PC-9 (cell line): ENCODE data around the gene KIAA1143. TPM values are rescaled to one million over a fixed set of nuclear protein-coding genes. Genes with fewer than 3 reads are reported as not detected.

Experiments used
- BruUV-seq: library from RNA; stranded (reverse); fragments of 400-500 nt; replicated peaks from 2 replicates; lab custom pipeline; 2021; lab: Mats Ljungman, UMichigan
- CTCF ChIA-PET: fragments of 300-600 bp; sonication (Branson Sonifier 250); formaldehyde crosslinking; loops from one replicate; lab custom pipeline; 2022; ENCODE audit warnings: antibody characterized with exemption; lab: Charles Lee
- POLR2A ChIA-PET: fragments of 300-600 bp; sonication (Branson Sonifier 250); formaldehyde crosslinking; loops from one replicate; lab custom pipeline; 2022; ENCODE audit warnings: antibody characterized with exemption; ENCODE audit not compliant: unreplicated experiment; lab: Charles Lee
- DNase-seq, 2 experiments: peaks; one replicate each; pipeline versions ENCODE4 v3.0.0 to v3.0.0-alpha.2; 2015 to 2022; ENCODE audit warnings: mixed read lengths in 1 of 2
- H2AFZ ChIP-seq: fragments of 200-600 bp; sonication (generic); 2 replicates; pipeline ENCODE4 v1.8.1; 2017; ENCODE audit warnings: antibody characterized with exemption
- H3F3A ChIP-seq: fragments of 200-600 bp; sonication (generic); 2 replicates; pipeline ENCODE4 v1.8.1; 2017; ENCODE audit warnings: antibody characterized with exemption, mild to moderate bottlenecking, low read depth; ENCODE audit not compliant: insufficient read depth
- H3K27ac ChIP-seq: fragments of 200-600 bp; sonication (generic); 2 replicates; pipeline ENCODE4 v1.6.1; 2016; ENCODE audit warnings: mixed run types
- H3K27me3 ChIP-seq: fragments of 200-600 bp; sonication (generic); 2 replicates; pipeline ENCODE4 v1.6.1; 2016; ENCODE audit warnings: low read depth, mixed run types; ENCODE audit not compliant: insufficient read depth
- H3K36me3 ChIP-seq: fragments of 200-600 bp; sonication (generic); 2 replicates; pipeline ENCODE4 v1.6.1; 2016; ENCODE audit warnings: low read depth, mixed run types
- H3K4me1 ChIP-seq: fragments of 200-600 bp; sonication (generic); replicated peaks from 2 replicates; pipeline ENCODE4 v1.6.1; 2016; ENCODE audit warnings: mixed run types; ENCODE audit not compliant: insufficient read depth
- H3K4me2 ChIP-seq: fragments of 200-600 bp; sonication (generic); 2 replicates; pipeline ENCODE4 v1.6.1; 2017; ENCODE audit warnings: mixed run types
- H3K4me3 ChIP-seq: fragments of 200-600 bp; sonication (generic); 2 replicates; pipeline ENCODE4 v1.6.1; 2016; ENCODE audit warnings: mixed run types
- H3K79me2 ChIP-seq: fragments of 200-600 bp; sonication (generic); 2 replicates; pipeline ENCODE4 v1.6.1; 2017; ENCODE audit warnings: low read depth, mixed run types
- H3K9me2 ChIP-seq: fragments of 200-600 bp; sonication (generic); 2 replicates; pipeline ENCODE4 v1.8.1; 2017; ENCODE audit warnings: mild to moderate bottlenecking; ENCODE audit not compliant: insufficient read depth
- H3K9me3 ChIP-seq: fragments of 200-600 bp; sonication (generic); 2 replicates; pipeline ENCODE4 v1.8.1; 2016; ENCODE audit warnings: low read depth; ENCODE audit not compliant: insufficient read depth
- H4K20me1 ChIP-seq: fragments of 200-600 bp; sonication (generic); 2 replicates; pipeline ENCODE4 v1.8.1; 2017; ENCODE audit not compliant: insufficient read depth
- CTCF ChIP-seq: fragments of 200-600 bp; sonication (generic); conservative IDR thresholded peaks from 2 replicates; pipeline ENCODE4 v1.6.1; 2017; ENCODE audit warnings: mixed run types, antibody characterized with exemption, mild to moderate bottlenecking, moderate library complexity
- EZH2 ChIP-seq: fragments of 200-600 bp; sonication (generic); IDR thresholded peaks from 2 replicates; pipeline ENCODE4 v1.8.0; 2017; ENCODE audit warnings: antibody characterized with exemption, low read depth
- intact Hi-C: fragments of 100-400 bp; cut with micrococcal nuclease; formaldehyde crosslinking; loops from one replicate; pipeline ENCODE4 v1.10.0; 2022; ENCODE audit not compliant: unreplicated experiment
- total RNA-seq: library from RNA; stranded (reverse); gene quantifications from 2 replicates; pipeline ENCODE4 v1.2.3, GENCODE V29; 2021

Gene KIAA1143
- total RNA-seq, 1 experiment from 2014 or later = 34.4 TPM

DNA sequence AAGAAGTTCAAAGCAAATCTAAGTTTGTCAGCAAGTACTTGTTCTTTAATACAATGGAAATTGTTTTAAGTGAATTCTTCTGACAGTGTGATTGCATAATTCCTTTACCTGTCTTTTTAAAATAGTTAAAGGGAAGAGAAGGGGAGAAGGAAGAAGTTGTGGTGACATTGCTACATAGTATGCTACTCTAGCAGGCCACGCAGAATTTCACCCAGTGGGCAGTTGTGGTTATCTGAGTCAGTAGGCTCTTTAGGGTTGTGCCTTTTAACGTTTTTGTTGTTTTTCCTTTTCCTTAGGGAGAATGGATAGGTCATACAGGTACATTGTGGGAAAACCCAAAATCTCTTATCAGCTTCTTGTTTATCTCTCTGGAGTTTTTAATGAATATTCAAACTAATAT lies 40.6 kb upstream of the KIAA1143 start:
- no peaks in the 10 kb centered on the region for H3K4me1 ChIP-seq
- no peak overlapping the region for H3K27ac ChIP-seq
- no peaks in the 10 kb centered on the region for H3F3A ChIP-seq
- no peaks in the 10 kb centered on the region for H3K9me3 ChIP-seq
- POLR2A ChIA-PET = no interaction called here
- H4K20me1 ChIP-seq = no peaks in the 10 kb centered on the region
- no peak for DNase-seq
- CTCF ChIA-PET = no interaction called here
- H2AFZ ChIP-seq = no peak overlapping the region
- H3K4me3 ChIP-seq = no peak overlapping the region
- no peaks in the 10 kb centered on the region for H3K27me3 ChIP-seq
- H3K9me2 ChIP-seq = no peaks in the 10 kb centered on the region
- no peak overlapping the region for H3K4me2 ChIP-seq
- no TSS peak for BruUV-seq
- no peaks in the 10 kb centered on the region for H3K79me2 ChIP-seq
- intact Hi-C loops = no loop called here
- no peaks in the 10 kb centered on the region for H3K36me3 ChIP-seq
- TF ChIP-seq EZH2 (no peak), CTCF (no peak)

DNA sequence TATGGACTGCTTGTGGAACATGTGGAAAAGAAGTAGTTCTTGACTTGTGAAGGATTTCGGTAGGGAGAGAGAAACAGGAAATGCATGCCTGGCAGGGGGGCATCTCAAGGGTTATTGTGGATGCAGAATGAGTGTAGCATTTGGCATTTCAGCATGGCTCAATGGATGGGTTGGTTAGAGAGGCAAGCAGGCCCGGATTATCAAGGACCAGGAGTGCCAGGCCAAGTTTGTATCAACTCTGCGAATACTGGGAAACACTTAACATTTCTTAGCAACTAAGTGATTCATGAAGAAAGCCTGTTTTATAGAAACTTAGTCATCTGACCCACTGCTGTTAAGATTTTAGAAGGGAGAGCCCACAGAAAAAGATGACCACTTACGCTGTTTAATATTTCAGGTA lies 33.8 kb upstream of the KIAA1143 start:
- no peaks in the 10 kb centered on the region for H3K9me2 ChIP-seq
- CTCF ChIA-PET = no interaction called here
- no peak for DNase-seq

DNA sequence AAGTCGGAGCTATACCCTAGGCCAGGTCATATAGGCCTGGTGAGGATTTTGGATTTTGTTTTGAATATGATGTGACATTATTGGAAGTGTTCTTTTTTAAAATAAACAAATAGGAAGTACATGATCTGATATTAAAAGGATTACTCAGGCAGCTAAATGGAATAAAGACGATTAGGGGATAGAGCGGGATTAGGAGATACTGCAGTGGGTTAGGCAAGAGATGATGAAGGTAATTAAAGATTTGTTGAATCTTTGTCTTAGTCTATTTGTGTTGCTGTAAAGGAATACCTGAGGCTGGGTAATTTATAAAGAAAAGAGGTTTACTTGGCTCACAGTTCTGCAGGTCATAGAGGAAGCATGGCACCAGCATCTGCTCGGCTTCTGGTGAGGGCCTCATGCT lies 21.5 kb upstream of the KIAA1143 start:
- Histone ChIP-seq H3K4me3 (no peak overlapping the region), H3K27me3 (no peaks in the 10 kb centered on the region), H3K36me3 (peaks cover 17% of the 10 kb centered on the region; the same call in 1 of the 2 replicates), H3K4me1 (no peaks in the 10 kb centered on the region), H3K27ac (no peak overlapping the region), H3K9me3 (no peaks in the 10 kb centered on the region), H3F3A (no peaks in the 10 kb centered on the region), H3K79me2 (no peaks in the 10 kb centered on the region), H4K20me1 (no peaks in the 10 kb centered on the region), H3K9me2 (no peaks in the 10 kb centered on the region), H3K4me2 (no peak overlapping the region), H2AFZ (no peak overlapping the region)
- no peak for DNase-seq
- BruUV-seq = no TSS peak
- ChIA-PET POLR2A (no interaction called here), CTCF (no interaction called here)
- intact Hi-C loops = no loop called here
- TF ChIP-seq CTCF (no peak), EZH2 (no peak)

More for the DNA sequence above, 33.8 kb upstream of the KIAA1143 start:
- Histone ChIP-seq H3K4me1 (no peaks in the 10 kb centered on the region), H3K9me3 (no peaks in the 10 kb centered on the region), H3K27ac (no peak overlapping the region), H3K36me3 (no peaks in the 10 kb centered on the region), H3K27me3 (no peaks in the 10 kb centered on the region), H2AFZ (no peak overlapping the region), H3K4me3 (no peak overlapping the region), H4K20me1 (no peaks in the 10 kb centered on the region), H3F3A (no peaks in the 10 kb centered on the region), H3K79me2 (no peaks in the 10 kb centered on the region), H3K4me2 (no peak overlapping the region)
- BruUV-seq = no TSS peak
- POLR2A ChIA-PET = no interaction called here
- TF ChIP-seq EZH2 = no peak
- TF ChIP-seq CTCF = no peak
- intact Hi-C loops = no loop called here
